Renal cortex interstitium (tissue), 11 donors: ENCODE results near the gene DOK7. TPM values are rescaled to one million over a fixed set of nuclear protein-coding genes. Genes with fewer than 3 reads are reported as not detected.

Experiments
- DNase-seq, 11 donors: peaks; one replicate each; pipeline ENCODE4 v3.0.0-alpha.2; 2013; ENCODE audit warnings: low read depth in 9 of 11, low spot score in 4 of 11; ENCODE audit errors: extremely low read depth in 1 of 11
- polyA plus RNA-seq, 3 donors: library from polyadenylated mRNA; unstranded; fragments of 120-200 nt; gene quantifications; one replicate each; pipeline ENCODE4 v1.2.1, GENCODE V29; 2013; ENCODE audit not compliant: insufficient read length in 3 of 3

Gene DOK7
- polyA plus RNA-seq, 3 donors = 2.2 to 3.7 (median 3.1) TPM

DNA sequence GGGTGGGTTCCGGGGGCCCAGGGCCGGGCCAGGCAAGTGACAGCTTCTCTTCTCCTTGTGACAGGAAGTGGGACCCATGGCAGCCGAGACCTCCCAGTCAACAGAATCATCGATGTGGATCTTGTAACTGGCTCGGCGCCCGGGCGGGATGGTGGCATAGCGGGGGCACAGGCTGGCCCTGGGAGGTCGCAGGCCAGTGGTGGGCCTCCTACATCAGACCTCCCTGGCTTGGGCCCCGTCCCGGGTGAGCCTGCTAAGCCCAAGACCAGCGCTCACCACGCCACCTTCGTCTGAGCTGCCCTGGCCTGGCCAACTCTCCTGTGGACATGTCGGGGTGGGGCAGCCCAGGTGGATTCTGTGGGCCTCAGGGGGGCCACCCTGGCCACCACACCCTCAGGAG, 23.7 kb upstream of the DOK7 start:
- DNase-seq = no peak

DNA sequence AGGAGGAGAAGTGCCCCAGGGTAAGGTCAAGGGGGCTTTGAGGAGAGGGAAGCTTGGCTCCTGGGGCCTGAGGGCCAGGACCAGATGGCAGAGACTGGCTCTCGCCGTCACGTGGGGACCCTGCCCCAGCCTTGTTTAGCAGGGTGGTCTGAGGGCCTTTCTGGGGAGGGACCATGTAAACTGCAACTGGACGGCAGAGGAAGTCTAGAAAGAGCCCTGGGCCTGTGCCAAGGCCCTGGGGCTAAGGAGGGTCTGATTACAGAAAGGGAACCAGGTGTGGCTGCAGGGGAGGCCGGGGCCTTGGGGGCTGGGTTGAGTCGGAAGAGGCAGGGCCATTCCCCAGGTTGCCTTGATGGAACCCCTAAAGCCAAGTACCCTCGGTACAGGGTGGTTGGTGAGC, 23.1 kb upstream of the DOK7 start:
- no peak for DNase-seq

DNA sequence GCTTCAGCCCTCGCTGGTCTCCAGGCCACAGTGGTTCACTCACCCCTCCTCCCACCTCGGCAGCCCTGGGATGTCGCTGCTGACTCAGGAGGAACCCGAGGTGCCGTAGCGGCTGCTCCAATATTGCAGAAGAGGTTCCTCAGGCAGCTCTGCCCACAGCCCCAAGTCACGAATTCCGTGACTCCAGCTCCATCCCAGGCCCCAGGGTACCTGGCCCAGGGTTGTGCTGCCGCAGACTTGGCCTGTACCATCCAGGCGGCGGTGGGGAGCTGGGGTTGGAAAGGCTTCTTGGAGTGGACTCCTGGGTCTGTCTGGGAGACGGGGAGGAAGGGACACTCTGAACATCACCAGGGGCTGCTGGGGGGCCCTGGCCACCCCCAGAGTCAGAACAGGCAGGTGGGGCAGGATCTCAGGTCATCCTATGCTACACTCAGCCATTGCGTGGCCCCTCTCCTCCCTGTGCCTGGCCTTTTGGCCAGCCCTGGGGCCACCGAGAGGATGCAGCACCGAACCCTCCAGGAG, 22.1 kb upstream of the DOK7 start:
- DNase-seq = no peak

DNA sequence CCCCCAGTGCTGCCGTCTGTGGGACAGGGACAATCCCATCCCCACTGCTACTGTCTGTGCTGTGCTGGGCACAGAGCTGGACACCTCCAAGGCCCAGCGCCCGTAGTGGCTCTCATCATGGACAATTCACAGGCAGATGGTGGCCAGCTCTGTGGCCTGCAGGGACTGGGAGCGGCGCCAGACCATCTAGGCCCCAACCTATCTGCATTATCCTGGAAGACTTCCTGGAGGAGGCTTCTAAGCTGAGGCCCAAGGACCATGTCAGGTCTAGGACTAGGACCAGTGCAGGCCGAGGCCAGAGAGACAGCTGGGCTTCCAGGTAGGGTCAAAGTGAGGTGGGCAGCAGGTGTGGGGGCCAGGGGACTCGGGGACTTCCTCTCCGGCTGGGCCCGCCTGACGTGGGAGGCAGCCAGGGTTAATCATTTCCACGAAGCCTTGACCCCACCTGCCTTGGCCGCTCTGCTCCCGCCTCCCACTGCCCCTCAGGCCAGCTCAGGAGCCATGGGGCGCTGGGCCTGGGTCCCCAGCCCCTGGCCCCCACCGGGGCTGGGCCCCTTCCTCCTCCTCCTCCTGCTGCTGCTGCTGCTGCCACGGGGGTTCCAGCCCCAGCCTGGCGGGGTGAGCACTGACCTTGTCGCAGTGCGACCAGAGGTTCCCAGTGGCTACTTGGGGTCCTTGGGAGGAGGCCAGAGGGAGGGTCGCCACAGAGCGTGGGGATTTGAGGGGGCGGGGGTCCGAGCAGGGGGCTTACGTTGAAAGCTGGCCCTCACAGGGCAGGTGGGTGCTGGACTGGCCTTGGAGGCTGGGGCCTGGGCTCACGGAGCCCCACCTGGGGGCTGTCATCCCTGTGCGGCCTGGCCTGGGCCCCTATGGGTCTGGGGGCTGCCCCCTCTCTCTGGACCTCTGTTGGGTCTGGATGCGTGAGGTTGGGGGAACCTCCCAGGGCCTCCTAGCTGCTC, 21.3 kb upstream of the DOK7 start, which contains the start of gene HGFAC:
Gene HGFAC (plus strand): TSS at position 468 of the 959 bp plus-strand sequence. CDS start 34 bp downstream, at position 502.
- DNase-seq = no peak

DNA sequence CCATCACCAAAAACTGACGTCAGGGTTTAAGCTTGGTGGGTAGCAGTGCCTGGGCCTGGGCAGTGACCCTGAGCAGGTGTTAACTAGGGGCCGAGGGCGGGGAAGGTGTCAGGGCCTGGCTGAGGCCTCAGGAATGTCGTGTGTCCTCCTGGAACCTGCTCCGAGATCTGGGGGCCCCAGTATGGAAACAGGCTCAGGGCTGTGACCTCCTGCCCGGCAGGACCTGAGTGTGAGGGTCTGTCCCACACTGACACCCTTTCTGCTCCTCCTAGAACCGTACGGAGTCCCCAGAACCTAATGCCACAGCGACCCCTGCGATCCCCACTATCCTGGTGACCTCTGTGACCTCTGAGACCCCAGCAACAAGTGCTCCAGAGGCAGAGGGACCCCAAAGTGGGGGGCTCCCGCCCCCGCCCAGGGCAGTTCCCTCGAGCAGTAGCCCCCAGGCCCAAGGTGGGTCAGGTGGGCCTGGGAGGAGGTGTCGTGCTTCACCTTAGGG, 20.6 kb upstream of the DOK7 start:
- no peak for DNase-seq

DNA sequence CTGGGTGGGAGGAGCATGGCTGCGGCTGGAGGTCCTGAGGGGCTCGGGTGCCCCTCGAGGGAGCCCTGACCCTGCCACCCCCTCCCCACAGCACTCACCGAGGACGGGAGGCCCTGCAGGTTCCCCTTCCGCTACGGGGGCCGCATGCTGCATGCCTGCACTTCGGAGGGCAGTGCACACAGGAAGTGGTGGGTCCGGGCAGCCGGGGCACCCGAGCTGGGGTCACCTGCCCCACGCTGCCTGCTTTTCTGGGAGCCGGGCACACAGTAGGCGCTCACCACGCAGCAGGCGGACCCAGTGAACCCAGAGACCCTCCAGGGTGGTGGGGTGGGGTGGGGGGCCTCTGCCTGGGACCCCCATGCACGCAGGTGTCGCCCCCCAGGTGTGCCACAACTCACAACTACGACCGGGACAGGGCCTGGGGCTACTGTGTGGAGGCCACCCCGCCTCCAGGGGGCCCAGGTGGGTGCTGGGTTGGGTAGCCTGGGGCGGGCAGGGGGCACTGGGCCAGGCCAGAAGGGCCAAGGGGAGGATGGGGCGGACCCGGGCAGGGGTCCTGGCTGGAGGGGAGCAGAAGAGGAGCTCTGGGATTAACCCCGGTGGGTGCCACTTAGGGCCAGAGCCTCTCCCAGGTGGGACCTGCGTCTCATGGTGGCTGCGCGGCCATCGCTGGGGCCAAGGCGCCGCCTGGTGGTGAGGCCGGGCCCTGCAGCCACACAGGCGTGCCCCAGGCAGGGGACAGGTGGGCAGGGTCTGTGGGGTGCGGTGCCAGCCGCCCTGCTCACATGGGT, 20.0 kb upstream of the DOK7 start:
- DNase-seq = no peak

DNA sequence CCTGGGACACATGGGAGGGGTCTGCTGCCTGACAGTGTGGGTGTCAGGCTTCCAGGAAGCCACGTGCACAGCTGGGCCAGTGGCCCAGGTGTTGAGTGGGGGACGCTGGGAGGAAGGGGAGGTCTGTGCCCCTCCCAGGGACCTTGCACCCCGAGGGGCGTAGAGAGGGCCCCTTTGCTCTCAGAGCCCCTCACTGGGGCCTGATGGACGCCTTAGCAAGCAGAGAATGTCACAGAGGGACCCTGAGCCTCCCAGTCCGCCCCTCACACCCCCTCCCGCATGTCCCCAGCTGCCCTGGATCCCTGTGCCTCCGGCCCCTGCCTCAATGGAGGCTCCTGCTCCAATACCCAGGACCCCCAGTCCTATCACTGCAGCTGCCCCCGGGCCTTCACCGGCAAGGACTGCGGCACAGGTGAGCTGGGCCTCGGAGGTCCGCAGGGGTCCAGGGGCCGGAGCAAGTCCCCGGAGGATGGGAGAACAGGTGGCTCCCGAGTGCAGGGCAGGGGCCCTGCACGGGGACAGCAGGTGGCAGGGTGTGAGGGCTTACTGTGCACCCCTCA, 19.3 kb upstream of the DOK7 start:
- DNase-seq = no peak

DNA sequence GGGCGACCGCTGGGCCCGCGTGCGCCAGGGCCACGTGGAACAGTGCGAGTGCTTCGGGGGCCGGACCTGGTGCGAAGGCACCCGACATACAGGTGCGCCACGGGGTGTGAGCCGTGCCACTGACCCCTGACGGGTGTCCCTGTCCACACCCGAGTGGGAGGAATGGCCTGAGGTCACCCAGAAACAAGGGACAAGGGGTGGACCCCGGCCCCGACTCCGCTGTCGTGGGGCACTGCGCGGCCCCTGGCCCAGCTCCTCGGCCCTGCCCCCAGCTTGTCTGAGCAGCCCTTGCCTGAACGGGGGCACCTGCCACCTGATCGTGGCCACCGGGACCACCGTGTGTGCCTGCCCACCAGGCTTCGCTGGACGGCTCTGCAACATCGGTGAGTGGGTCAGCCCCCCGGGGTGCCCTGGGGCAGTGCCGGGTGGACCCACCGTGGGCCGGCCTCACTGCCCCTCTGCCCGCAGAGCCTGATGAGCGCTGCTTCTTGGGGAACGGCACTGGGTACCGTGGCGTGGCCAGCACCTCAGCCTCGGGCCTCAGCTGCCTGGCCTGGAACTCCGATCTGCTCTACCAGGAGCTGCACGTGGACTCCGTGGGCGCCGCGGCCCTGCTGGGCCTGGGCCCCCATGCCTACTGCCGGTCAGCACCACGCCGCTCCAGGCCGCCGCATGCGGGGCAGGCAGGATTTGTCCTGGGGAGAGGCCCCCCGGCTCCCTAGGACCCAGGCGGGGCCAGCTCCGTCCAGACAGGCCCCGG, 18.6 kb upstream of the DOK7 start:
- no peak for DNase-seq

DNA sequence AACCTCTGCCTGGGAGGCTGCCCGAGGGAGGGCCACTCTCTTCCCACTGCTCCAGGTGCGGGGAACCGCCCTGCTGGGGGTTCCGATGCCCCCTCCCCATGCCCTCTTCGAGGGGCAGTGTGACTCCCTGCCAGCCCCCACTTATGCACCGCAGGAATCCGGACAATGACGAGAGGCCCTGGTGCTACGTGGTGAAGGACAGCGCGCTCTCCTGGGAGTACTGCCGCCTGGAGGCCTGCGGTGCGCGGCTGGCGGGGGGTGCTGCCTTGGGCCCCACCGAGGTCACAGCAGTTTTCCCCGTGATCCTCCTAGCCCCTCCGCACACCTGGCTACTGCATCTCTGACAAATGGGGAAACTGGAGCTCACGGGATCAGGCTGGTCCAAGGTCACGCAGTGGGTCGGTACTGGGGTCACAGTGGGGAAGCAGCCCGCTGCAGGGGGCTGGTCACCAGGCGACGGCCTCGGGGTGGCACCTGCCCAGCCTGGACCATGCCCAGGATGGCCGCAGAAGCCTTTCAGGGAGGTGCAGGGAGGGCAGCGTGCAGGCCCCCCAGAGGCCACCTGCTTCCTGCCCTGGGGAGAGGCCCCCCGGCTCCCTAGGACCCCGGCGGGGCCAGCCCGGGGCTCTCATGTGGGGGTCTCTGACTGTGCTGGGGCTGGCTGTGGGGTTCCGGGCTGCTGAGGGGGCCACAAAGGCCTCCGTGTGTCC, 17.8 kb upstream of the DOK7 start:
- DNase-seq = no peak

DNA sequence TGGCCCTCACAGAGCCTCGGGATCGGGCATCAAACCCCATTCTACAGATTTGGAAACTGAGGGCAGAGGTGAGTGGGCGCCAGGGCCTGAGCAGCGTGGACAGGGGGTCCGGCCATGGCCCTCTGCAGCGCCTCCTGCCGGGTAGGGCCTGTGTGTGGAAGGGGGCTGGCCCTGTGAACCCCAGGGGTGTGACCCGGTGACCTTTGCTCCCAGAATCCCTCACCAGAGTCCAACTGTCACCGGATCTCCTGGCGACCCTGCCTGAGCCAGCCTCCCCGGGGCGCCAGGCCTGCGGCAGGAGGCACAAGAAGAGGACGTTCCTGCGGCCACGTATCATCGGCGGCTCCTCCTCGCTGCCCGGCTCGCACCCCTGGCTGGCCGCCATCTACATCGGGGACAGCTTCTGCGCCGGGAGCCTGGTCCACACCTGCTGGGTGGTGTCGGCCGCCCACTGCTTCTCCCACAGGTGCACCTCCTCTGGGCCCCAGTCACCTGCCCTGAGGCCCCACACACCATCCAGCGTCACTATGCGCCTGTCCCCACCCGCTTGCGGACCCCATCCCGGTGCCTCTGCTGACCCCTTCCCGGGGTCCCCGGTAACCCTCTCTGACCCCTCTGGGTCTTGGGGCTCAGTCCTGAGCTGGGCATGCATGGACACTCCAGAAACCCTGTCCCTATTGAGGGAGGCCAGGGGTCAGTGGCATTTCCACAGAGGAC, 17.1 kb upstream of the DOK7 start:
- no peak for DNase-seq

DNA sequence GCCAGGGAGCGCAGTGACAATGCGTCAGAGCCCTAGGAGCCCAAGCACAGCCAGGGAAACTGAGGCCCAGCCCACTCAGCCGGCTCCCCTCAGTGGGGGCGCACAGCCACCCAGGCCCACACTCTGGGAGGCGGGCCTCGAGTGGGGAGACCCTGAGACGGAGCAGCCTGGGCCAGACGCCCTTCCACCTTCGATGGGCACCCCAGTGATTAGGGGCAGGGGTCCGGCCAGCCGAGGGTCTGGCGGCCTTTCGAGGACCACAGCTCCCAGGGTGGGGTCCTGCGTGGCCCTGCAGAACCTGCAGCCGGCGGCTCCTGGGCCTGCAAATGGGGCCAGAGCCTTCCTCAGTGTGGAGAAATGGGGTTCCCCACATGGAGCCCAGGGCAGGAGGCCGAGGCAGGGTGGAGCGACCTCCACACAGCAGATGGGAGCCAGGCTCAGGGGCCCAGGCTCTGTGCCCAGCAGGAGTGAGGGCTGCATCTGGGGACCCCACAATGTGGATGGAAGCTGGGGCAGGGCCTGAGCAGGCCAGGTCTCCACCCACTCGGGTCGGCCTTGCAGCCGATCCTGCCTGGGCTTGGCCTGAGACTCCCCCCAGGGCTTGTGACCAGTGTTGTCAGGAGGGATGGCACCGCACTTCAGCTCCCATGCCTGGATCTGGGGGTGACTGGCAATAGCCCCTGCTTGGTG, 16.3 kb upstream of the DOK7 start:
- DNase-seq = no peak

DNA sequence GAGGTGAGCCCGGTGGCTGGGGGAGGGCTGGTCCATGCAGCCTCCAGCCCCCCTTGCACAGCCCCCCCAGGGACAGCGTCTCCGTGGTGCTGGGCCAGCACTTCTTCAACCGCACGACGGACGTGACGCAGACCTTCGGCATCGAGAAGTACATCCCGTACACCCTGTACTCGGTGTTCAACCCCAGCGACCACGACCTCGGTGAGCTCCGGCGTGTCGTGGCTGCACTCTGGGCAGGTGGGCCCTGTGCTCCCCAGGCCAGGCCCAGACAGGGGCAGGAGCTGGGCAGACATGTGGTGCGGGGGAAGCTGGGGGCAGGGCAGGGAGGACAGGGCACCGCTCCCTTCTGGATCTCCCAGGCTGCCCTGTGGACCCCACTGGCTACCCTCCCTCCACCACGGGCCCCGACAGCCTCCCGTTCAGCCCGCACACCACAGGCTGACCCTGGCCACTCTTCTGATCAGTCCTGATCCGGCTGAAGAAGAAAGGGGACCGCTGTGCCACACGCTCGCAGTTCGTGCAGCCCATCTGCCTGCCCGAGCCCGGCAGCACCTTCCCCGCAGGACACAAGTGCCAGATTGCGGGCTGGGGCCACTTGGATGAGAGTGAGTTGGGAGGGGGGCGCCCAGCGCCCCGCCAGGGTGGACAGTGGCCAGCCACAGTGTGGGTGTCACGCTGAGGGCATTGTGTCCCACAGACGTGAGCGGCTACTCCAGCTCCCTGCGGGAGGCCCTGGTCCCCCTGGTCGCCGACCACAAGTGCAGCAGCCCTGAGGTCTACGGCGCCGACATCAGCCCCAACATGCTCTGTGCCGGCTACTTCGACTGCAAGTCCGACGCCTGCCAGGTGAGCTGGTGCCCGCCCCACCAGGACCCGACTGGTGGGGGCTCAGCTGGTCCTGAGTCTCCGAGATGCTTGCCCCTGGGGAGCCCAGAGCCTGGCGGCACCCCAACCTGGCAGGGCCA, 15.4 kb upstream of the DOK7 start:
- DNase-seq = no peak

DNA sequence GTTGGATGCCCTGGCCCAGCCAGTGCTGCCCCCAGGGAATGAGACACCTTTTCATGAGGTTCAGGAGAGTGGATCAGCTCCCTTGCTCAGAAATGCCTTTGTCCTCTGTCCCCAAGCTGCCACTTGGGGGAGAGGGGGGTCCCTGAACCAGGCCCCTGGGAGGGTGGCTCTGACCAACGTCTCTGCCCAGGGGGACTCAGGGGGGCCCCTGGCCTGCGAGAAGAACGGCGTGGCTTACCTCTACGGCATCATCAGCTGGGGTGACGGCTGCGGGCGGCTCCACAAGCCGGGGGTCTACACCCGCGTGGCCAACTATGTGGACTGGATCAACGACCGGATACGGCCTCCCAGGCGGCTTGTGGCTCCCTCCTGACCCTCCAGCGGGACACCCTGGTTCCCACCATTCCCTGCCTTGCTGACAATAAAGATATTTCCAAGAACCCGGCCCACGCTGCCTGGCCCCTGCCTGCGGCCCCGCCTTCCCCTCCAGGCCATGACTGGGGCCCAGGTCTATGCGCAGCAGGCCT, 14.0 kb upstream of the DOK7 start:
- no peak for DNase-seq

DNA sequence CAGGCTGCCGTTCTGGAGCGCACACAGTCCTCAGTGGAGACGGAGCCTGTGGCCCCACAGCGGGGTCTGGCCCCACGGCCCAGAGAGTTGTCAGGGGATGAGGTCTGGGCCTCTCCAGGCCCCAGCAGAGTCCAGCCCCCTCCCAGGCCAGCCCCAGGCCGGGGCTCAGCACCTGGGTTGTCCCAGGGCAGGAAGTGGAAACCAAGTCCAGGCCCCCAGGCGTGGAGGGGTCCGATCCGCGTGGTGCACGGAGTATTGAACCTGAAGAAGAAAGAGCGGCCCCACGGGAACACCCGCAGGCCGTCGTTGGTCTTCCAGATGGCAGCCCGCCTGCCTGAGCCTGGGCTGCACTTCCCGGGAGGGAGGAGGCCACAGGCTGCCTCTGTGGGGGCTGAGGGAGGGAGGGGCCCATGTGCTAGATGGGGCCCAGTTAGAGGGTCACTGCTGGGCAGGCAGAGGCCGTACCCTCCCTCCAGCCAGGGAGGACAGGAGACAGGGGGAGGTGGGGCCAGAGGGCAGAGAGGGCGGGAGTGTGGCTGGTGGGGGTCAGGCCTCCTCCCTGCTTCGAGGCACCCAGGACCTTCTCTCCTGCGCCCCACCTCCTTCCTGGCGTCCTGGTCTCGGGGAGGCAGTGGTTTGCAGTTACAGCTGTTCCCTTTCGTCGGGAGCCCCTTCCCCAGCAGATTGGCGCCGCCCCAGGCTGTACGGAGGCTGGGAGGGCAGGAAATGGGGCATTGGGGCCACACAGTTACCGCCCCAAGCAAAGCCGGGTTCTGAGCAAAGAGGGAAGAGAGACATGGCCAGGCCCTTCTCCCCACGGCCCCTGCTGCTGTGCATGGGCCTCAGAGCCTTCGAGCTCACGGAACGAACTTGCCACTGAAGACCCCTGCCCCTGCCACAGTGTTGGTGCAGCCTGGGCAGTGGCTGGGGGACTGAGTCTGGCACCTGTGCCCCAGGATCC, 13.3 kb upstream of the DOK7 start:
- no peak for DNase-seq
